ENCODE results near the gene ZNF75A.
A peak's percentile ranks its signal among the peaks of the same experiment; 100 is the strongest.
"Not testable (repeated sequence)": the region's sequence is repeated elsewhere in the genome, so short reads cannot be mapped to it uniquely, and the experiment has no call there.

Gene ZNF75A

DNA sequence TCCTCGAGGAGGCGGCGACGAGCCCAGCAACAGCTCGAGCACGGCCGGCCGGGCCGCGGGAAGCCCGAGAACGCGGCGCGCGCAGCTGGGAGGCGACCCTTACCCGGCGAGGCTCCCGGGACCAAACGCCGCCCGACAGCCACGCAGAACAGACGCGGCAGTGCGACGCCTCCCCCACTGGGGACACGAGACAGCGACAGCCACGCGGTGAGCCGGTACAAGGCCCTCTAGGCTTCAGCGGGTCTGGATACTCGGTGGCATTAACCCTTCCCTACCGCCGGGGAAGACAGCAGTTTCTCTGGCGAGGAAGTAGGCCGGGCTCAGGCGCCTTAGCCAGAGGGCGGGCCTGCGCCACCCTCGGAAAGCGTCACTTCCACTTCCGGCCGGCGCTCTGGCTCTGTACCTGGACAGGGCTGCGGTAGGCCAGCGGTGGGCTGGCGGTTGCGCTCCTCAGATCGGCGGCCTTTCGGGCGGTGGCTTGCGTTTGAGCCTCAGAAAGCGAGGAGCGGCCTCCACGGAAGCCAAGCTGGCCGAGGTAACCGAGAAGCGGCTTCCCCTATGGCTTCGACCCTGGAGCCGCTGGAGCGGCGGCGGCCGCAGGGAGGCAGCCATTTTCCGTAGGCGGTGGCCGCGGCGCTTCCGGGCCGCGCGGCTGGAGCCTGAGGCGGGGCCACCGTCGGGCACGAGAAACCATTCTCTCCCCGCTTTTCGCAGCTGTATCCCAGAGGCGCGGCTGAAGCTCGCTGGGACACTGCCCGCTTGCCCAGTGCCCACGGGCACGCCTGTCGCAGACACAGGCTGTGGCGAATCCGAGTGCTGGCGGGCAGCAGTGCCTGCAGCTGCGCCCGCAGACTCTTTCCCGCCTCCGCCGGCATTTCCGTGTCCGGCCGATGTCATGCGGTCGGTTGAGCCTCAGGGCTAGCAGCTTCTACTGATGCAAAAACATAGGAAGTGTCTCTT is at the start of gene ZNF75A, which contains the start of gene TIGD7:
TSS of gene ZNF75A (plus strand) at position 389 of the 960 bp plus-strand sequence. CDS start 2,932 bp downstream, outside the sequence.
TSS of gene TIGD7 (minus strand) at position 322 of the 960 bp plus-strand sequence. CDS start 4,816 bp downstream, outside the sequence.
- DNase-seq, result peak; percentile 85 to 91

DNA sequence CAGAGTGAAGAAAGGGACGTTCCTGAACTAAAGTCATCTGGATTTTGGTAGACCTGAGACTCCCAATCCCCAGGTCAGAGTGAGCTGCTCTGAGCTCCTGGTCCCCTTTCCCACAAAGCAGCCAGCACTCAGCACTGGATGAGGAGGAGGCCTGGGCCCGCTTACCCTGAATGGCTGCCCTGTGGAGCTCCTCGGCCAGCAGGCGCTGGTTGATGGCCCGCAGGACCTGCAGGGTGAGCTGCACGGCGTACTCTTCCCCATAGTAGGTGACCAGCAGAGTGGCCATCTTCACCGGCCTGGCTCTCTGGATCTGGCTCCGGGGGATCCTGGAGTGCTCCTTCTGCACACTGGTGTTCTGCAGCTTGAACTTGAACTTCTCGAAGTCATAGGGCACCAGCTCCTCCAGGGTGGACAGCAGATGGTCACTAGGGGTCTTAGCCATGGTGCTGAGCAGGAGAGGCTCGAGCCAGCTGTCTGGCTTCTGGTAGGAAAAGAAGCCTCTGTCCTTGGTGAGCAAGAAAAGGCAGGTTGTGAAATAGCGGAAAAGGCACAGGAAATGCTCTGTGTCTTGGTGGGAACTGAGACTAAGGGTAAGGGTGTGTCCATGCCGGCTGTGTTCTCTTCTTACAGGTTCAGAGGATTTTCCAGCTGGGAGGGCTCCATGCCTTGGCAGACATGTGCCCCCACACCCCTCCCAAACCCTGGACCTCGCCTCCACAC is 49.0 kb upstream of the ZNF75A start, which contains the start of gene MEFV:
TSS of gene MEFV (minus strand) at position 488 of the 720 bp plus-strand sequence. CDS start at position 442, 46 bp downstream.
- DNase-seq, result no peak

DNA sequence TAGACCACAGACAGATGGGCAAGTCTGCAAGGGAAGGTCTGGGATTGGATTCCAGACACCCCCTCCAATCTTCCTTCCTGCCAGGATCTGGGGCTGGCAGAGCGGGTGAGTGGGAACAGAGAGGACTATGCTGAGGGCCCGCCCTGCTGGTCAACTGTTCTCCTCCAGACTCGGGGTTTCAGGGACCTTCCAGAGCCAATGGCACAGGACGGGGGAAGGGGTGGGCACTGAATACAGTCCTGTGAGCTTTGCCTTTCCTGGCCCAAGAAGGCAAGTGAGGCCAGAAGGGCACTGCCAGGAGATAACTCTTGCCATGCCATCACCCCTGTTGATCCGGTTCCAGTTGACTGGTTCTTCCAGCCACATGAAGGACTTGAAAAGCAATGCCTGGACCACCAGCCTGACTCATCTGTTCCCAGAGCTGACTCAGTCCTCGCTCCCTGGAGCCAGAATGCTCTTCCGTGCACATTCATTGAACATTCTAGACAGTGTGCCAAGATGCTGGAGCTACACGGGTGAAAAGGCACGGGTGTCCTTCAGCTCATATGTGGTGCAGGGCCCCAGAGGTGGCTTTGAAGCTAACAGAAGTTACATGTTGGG is 48.3 kb upstream of the ZNF75A start:
- DNase-seq, result no peak

DNA sequence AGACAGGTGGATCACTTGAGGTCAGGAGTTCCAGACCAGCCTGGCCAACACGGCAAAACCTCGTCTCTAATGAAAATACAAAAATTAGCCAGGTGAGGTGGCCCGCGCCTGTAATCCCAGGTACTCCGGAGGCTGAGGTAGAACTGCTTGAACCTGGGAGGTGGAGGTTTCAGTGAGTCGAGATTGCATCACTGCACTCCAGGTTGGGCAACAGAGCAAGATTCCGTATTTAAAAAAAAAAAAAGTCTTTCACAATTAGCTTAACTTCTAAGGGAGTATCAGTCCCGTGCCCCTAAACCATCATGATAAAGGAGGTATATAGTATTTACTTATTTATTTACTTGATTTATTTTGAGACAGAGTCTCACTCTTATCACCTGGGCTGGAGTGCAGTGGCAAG is 45.5 kb upstream of the ZNF75A start:
- DNase-seq, result no peak

DNA sequence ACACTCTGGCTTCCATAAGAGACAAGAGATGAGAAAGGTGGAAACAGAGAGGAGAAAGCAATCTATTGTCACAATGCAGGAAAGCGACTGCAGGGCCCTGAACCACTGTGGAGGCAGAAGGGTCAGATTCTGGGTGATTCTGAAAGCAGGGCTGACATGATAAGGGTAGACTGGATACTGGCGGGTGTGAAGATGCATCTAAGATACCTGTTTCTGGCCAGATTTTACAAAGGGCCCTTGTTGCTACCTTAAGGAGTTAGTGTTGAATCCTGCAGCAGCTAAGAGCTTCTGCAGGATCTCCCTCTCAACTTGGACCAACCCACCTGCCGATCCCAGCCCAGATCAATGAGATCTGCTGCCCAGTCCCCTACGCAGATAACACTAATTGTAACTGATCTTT is 42.8 kb upstream of the ZNF75A start:
- no peak for DNase-seq

DNA sequence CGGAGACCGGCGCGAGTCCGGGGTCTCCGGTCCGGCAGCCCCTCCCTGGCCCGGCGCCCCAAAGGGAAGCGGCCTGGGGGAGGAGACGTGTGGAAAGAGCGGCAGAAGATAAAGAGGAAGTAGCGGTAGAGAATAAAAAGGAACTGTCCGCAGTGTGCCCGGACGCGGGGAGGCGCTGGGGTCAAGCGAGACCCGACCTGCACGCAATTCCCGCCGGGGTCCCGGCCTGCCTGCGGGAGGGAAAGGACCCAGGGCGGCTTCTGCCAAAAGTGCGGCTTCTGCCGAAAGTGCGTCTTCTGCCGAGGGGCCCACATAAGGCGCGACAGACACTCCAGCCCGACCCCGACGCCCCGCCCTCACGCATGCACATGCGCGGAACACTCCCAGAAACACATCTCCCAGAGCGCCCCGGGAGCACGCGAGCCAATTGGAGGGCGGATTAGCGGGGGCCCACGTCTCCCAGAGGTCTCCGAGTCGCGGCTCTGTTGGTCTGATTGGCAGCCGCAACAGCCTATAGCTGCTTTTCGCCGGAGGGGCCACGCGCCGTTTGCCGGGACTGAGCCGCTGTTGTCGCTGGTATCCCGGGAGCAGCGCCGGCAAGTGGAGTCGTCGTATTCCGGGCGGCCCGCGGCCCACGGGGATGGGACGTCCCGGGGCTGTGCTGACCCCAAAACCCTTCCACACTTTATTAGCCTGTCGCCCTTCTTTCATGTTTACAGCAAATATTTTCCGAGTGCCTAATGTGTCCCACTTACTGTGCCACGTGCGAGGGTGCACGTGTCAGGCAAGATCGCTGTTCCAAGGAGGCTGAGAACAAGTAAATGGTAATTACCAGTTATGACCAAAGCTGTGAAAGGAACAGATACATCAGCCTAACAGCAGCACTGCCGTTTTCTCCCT is 40.9 kb upstream of the ZNF75A start:
- peak; percentile 97 to 99 for DNase-seq

DNA sequence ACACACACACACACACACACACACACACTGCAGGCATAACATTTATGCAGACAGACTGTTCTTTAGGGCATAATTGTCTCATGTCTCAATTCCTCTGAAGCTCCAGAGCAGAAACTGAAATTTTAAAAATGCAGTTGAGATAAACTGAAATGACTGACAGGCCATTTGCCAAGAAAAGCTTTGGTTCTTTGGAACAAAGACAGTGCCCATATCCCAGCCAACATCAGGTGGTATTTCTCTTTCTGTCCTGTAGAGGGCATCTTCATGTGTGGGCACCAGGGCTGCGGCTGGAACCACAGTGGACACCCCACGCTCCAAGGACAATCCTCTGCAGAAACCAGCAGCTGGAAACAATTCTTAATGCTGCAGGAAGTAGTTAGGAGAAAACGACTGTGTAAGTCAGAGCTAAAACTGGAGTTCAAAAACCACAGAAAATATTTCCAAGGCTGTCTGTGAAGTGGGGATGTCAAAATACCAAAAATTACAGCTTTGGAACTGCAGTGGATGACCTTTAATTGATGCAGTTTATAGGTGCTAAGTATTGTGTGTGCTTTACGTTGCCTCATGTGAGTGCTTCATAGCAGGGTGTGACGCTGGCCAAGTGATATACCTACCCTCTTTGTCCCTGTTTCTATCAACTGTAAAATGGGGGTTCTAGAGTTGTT is 38.3 kb upstream of the ZNF75A start:
- DNase-seq, result peak in 1 of 2 experiments; percentile 37

DNA sequence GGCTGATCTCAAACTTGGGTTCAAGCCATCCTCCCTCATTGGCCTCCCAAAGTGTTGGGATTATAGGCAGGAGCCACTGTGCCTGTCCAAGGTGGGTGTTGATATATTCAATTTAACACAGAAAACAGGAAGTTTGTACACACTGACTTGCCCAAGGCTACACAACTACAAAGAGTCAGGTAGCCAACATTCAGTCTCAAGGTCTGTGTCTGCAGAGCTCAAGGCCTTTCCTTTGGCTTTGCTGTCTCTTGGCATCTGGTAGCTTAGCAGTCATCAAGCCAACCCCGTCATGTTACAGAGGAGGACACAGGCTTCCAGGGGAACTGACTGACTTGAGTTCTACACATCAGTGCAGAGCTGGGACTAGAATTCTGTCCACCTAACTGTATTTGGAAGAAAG is 37.0 kb upstream of the ZNF75A start:
- DNase-seq, result no peak

DNA sequence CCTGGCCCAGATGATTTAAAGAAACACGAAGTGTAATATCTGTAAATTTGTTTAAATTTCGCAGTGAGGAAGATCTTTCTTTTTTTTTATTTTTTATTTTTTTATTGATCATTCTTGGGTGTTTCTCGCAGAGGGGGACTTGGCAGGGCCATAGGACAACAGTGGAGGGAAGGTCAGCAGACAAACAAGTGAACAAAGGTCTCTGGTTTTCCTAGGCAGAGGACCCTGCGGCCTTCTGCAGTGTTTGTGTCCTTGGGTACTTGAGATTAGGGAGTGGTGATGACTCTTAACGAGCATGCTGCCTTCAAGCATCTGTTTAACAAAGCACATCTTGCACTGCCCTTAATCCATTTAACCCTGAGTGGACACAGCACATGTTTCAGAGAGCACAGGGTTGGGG is 34.6 kb upstream of the ZNF75A start:
- DNase-seq, result not testable (repeated sequence)

DNA sequence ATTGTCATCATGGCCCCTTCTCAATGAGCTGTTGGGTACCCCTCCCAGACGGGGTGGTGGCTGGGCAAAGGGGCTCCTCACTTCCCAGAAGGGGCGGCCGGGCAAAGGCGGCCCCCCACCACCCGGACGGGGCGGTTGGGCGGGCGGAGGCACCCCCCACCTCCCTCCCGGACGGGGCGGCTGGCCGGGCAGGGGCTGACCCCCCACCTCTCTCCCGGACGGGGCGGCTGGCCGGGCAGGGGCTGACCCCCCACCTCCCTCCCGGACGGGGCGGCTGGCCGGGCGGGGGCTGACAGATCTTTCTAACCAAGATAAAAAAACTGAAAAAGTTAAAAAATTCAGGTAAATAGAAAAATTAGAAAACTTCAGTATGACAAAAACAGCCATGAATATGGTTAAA is 34.0 kb upstream of the ZNF75A start:
- DNase-seq, result not testable (repeated sequence)

DNA sequence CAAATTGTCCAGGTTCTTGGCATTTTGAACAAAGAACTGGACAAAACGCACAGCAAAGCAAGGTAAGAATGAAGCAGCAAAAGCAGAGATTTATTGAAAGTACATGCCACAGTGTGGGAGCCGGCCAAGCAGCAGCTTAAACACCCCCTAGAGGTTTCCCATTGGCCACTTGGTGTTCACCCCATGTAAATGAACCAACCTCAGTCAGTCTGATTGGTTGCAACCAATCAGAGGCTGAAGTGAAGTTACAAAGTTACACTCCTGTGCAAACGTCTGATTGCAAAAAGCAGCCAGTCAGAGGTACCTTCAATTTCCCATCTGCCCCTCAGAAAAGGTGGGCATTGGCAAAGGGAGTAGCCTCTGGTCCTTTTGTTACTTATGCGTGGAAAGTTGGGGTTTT is 30.8 kb upstream of the ZNF75A start:
- DNase-seq, result no peak

DNA sequence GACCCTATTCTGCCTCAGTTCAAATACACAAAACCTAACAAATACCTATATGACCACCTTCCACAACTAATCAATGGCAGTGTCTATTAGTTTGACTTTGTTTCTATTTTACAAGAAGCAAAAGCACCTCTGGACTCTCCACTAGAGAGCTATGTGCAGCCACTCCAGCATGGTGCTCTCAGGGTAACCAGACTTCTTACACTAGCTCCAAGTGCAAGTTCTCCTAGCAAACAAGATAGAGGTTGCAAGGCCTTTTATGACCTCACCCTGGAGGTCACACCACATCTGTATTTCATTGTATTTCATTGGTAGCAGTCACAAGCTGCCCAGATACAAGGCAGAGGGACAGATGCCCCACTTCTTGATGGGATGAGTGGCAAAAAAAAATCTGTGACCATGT is 30.4 kb upstream of the ZNF75A start:
- no peak for DNase-seq

DNA sequence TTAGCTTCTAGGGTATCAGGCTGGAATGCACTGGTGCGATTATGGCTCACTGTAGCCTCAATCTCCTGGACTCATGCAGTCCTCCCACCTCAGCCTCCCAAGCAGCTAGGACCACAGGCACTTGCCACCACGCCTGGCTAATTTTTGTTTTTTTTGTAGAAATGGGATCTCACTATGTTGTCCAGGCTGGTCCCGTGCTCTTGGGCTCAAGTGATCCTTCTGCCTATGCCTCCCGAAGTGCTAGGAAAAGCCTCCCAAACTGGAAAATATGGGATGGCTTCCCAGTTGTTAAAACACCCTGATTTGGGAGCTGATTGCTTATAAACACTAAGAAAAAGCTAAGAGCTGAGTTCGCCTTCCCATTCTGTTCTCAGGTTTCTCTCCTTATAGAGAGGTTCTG is 28.6 kb upstream of the ZNF75A start:
- DNase-seq, result no peak

DNA sequence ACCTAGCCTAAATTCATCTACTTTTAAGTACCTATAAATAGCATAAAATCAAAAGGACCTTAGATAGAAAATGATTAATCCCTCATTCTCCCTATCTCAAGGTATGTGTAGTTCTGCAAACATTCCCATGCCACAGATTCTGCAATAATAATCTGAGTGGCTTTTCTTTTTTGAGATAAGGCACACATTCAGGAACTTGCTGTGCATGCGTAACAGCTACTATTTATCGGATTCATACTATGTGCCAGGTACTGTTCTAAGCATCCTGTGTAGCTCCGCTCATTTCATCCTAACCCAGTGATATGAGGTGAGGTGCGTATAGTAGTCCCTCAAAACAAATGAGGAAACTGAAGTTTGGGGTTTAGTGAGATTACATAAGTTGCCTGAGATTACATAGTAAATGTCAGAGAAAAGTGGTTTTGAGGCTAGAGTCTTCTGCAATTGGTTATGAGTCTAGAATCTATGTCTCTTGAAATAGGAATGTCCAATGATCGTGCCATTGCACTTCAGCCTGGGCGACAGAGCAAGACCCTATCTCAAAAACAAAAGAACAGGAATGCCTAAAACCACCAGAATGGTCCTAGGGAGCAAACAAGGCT is 24.0 kb upstream of the ZNF75A start:
- DNase-seq, result no peak

DNA sequence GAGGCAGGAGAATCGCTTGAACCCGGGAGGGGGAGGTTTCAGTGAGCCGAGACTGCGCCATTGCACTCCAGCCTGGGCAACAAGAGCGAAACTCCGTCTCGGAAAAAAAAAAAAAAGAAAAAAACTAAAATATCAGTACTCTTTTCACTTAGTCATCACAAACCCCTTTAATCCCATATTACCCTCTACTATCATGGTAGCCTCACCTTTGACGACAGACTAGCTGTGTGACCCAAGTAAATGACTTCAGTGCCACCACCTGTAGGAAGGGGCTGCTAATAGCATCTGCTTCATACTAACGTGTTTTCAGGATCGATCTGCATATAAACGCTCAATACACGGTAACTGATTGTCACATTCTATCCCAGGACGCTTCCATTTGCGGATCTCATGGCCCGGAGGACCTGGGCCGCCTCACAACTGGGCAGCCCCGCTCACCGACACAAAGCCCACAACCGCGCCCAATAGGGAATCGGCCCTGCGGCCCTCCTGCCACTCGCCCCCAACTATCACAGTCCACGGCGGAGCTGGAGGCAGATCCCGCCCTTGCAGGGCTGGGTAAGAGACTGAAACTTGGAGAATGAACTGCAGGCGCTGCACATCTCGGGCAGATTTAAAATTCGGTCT is 23.1 kb upstream of the ZNF75A start:
- DNase-seq, result peak; percentile 49 to 77

DNA sequence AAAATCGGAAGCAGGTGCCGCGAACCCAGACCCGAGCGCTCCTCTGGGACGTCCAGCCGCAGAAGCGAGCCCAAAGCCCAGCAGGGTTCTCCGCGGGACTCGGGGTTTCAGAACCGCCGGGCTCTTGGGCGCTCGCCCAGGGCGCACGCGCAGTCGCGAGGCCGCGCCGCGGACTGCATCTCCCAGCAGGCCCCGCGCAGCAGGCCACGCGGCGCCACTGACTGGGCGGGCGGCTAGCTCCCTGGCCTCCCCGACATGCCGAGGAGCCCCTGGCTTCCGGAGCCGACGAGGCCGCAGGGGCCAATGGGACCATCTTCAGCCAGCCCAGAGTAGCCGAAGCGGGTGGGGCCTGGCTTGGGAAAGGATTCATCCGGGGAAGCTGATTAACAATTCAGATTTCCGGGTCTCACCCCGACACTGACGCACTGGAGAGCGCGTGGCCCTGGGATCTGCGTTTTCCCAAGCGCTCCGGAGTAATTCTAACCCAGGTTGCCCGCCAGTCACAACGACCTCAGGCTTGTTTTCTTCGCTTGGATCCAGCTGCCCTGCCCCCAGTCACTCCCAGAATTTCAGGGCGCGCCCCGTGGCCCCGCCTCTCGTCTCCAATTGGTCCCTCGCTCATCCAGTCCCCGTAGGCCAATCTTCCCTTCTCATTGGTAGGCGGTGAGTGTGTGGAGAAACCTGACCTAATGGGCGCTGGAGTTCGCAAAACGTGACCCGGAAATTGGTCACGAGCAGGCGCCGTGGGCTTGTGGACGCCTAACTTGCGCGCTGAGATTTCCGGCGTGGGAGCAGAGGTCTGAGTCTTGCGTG is 22.4 kb upstream of the ZNF75A start, which contains the start of gene ZNF263:
TSS of gene ZNF263 (plus strand) at position 762 of the 813 bp plus-strand sequence. CDS start 328 bp downstream, outside the sequence.
- DNase-seq, result peak; percentile 92 to 97

DNA sequence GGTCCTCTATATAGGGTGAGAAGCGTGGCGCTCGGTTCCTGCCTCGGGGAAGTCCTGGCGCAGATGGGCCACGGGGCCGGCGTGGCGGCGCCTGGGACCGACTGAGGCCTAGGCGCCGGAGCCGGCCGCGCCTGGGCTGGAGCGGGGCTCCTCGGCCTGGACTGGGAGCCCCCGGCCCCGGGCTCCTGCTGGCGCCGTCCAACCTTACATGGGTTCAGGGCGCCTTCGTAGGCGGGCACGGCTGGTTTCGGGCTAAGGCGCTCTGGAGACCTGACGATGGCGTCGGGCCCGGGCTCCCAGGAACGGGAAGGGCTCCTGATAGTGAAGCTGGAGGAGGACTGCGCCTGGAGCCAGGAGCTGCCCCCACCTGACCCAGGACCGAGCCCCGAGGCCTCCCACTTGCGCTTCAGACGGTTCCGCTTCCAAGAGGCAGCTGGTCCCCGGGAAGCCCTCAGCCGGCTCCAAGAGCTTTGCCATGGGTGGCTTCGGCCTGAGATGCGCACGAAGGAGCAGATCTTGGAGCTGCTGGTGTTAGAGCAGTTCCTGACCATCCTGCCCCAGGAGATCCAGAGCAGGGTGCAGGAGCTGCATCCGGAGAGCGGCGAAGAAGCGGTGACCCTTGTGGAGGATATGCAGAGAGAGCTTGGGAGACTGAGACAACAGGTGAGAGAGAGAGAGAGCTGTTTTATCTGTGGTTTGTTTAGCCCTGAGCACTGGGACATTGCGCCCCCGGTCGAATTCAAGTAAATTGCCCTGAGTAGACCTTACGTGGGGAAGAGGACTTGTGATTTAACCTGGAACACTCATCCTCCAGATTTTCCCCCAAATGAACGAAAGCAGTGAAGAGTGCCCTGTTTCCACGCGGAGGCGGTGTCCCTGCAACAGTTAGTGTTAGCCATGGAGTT is 21.5 kb upstream of the ZNF75A start:
- DNase-seq, result no peak

DNA sequence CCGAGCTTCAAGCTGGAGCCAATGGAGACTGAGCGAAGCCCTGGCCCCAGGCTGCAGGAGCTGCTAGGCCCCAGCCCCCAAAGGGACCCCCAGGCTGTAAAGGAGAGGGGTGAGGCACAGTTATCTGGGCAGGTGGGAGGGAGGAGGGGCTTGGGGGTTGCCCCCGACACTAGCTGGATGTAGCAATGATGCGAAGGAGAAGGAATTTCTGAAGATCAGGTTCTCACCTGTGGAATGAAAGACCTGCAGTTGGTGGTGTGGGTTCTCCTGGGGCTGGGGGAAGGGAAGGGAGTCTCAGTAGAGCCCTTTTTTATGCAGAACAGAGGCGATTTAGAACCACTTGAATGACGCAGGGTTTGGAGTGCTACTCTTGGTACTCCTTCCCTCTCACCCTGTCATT is 20.2 kb upstream of the ZNF75A start:
- no peak for DNase-seq
